K562 (cell line): ENCODE results near the gene SLC29A2. TPM values are rescaled to one million over a fixed set of nuclear protein-coding genes. Genes with fewer than 3 reads are reported as not detected.

Experiments
- CC2D1A ChIP-seq: fragments of 450-650 bp; IDR thresholded peaks from 2 replicates; pipeline ENCODE4 v1.6.1; 2017; ENCODE audit warnings: mild to moderate bottlenecking
- CCAR2 ChIP-seq: fragments of 200-400 bp; formaldehyde crosslinking; IDR thresholded peaks from 2 replicates; pipeline ENCODE4 v1.6.1; 2017; ENCODE audit warnings: mild to moderate bottlenecking, low read depth, low read length
- ESRRB ChIP-seq: fragments of 250-450 bp; sonication (Bioruptor Pico); IDR thresholded peaks from 2 replicates; pipeline ENCODE4 v1.5.0; 2020; ENCODE audit warnings: mild to moderate bottlenecking, moderate library complexity, borderline replicate concordance
- FOXP1 ChIP-seq: sonication (generic); formaldehyde crosslinking; IDR thresholded peaks from 2 replicates; pipeline ENCODE4 v1.8.0; 2022; ENCODE audit warnings: mild to moderate bottlenecking, missing genetic modification reagents
- ILF3 ChIP-seq: fragments of 450-650 bp; IDR thresholded peaks from 2 replicates; pipeline ENCODE4 v1.6.1; 2018; ENCODE audit warnings: antibody characterized with exemption, mild to moderate bottlenecking, moderate library complexity, borderline replicate concordance
- MTA3 ChIP-seq: fragments of 450-650 bp; formaldehyde crosslinking; IDR thresholded peaks from 2 replicates; pipeline ENCODE4 v1.6.1; 2017; ENCODE audit warnings: mild to moderate bottlenecking, borderline replicate concordance
- ZNF197 ChIP-seq: fragments of 200-800 bp; sonication (Bioruptor generic); IDR thresholded peaks from 2 replicates; pipeline ENCODE4 v1.6.1; 2016; ENCODE audit warnings: low read depth, missing genetic modification characterization, missing compliant biosample characterization
- ZNF239 ChIP-seq: fragments of 250-450 bp; sonication (Bioruptor Pico); IDR thresholded peaks from 2 replicates; pipeline ENCODE4 v1.4.0; 2020; ENCODE audit warnings: mild to moderate bottlenecking
- ZNF354B ChIP-seq: fragments of 250-450 bp; sonication (Bioruptor Pico); IDR thresholded peaks from 2 replicates; pipeline ENCODE4 v1.4.0; 2020
- ZNF668 ChIP-seq: fragments of 250-450 bp; sonication (Bioruptor Pico); IDR thresholded peaks from 2 replicates; pipeline ENCODE4 v1.8.0; 2022; ENCODE audit warnings: mild to moderate bottlenecking, inconsistent platforms
- polyA plus RNA-seq, 8 experiments: library from polyadenylated mRNA; depleted of rRNA in 4 of 8; stranded (reverse) in 5 of 8; unstranded in 3 of 8; fragments of >200 nt; fragmentation: Nextera tagmentation in 2 of 8; fragmentation: Illumina TruSeq in 1 of 8; extraction: Ambion mirVana in 2 of 8; extraction: Trizol in 1 of 8; gene quantifications; 2 replicates each; pipeline versions ENCODE4 v1.2.1 to v1.2.3, GENCODE V29; 2011 to 2014; ENCODE audit warnings: inconsistent platforms in 1 of 8, missing spikeins in 1 of 8
- total RNA-seq, 7 experiments: library from RNA; depleted of rRNA in 6 of 7; stranded (reverse); fragments of >200 nt in 6 of 7; fragmentation: Illumina TruSeq in 2 of 7; extraction: Trizol in 2 of 7; gene quantifications; 2 replicates each; pipeline versions ENCODE4 v1.2.1 to v1.2.3, GENCODE V29; 2011 to 2021; ENCODE audit warnings: low replicate concordance in 1 of 7
- TF ChIP-seq, protein P1 (sequence below), 2 experiments: fragments of 450-650 bp; IDR thresholded peaks; 2 replicates each; pipeline ENCODE4 v1.6.1; 2016; ENCODE audit warnings: mild to moderate bottlenecking in 2 of 2, borderline replicate concordance in 1 of 2, low read depth in 1 of 2, moderate library complexity in 1 of 2
- TF ChIP-seq, protein P2 (sequence below): sonication (generic); formaldehyde crosslinking; IDR thresholded peaks from 2 replicates; pipeline ENCODE4 v1.8.0; 2022; ENCODE audit warnings: mild to moderate bottlenecking, missing genetic modification reagents
- TF ChIP-seq, protein P3 (sequence below): IDR thresholded peaks from 2 replicates; pipeline ENCODE4 v1.6.1; 2014; ENCODE audit warnings: antibody characterized with exemption
- TF ChIP-seq, protein P4 (sequence below): fragments of 450-650 bp; IDR thresholded peaks from 2 replicates; pipeline ENCODE4 v1.6.1; 2017; ENCODE audit warnings: antibody characterized with exemption

The SLC29A2 gene
- total and polyA plus RNA-seq, 9 of the 15 experiments (the other 6 are each of a cell fraction or from before 2014, with no cell fraction given) = 2.4 to 48.6 (median 14.2) TPM

DNA sequence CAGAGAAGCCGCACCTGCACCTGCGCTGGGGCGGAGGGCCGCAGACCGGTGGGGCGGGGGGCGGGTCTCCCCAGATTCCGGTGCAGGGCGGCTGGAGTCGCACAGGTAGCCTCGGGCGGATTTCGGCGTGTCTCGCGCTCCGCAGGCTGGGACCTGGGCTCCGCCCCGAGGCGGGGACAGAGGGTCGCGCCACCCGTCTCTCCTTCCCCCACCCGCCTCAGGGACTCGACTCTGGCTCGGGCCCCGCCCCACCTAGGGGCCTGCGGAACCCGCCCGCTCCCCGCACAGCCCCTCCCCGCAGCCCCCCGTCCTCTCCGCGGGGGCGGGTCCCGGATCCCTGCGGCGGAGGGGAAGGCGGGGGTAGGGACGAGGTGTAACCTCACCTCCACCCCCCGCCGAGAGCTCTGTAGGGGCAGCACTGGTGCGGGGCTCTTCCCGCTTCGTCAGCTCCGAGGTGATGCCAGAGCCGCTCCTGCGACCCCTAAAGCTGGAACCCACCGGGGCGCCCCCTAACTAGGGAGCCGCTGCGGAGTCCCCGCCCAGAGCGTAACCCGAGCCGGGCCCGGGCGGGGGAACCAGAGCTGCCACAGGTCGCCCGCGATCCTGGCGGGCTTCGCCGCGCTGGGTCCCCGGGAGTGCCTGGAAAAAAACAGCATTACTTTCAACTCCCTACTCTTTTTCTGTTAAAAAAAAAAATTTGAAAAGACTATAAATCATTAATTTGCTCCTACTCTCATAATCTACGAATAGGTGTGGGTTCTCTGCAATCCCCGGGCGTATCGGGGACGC is at the start of gene SLC29A2 (continued):
- TF ChIP-seq, protein P1, sequence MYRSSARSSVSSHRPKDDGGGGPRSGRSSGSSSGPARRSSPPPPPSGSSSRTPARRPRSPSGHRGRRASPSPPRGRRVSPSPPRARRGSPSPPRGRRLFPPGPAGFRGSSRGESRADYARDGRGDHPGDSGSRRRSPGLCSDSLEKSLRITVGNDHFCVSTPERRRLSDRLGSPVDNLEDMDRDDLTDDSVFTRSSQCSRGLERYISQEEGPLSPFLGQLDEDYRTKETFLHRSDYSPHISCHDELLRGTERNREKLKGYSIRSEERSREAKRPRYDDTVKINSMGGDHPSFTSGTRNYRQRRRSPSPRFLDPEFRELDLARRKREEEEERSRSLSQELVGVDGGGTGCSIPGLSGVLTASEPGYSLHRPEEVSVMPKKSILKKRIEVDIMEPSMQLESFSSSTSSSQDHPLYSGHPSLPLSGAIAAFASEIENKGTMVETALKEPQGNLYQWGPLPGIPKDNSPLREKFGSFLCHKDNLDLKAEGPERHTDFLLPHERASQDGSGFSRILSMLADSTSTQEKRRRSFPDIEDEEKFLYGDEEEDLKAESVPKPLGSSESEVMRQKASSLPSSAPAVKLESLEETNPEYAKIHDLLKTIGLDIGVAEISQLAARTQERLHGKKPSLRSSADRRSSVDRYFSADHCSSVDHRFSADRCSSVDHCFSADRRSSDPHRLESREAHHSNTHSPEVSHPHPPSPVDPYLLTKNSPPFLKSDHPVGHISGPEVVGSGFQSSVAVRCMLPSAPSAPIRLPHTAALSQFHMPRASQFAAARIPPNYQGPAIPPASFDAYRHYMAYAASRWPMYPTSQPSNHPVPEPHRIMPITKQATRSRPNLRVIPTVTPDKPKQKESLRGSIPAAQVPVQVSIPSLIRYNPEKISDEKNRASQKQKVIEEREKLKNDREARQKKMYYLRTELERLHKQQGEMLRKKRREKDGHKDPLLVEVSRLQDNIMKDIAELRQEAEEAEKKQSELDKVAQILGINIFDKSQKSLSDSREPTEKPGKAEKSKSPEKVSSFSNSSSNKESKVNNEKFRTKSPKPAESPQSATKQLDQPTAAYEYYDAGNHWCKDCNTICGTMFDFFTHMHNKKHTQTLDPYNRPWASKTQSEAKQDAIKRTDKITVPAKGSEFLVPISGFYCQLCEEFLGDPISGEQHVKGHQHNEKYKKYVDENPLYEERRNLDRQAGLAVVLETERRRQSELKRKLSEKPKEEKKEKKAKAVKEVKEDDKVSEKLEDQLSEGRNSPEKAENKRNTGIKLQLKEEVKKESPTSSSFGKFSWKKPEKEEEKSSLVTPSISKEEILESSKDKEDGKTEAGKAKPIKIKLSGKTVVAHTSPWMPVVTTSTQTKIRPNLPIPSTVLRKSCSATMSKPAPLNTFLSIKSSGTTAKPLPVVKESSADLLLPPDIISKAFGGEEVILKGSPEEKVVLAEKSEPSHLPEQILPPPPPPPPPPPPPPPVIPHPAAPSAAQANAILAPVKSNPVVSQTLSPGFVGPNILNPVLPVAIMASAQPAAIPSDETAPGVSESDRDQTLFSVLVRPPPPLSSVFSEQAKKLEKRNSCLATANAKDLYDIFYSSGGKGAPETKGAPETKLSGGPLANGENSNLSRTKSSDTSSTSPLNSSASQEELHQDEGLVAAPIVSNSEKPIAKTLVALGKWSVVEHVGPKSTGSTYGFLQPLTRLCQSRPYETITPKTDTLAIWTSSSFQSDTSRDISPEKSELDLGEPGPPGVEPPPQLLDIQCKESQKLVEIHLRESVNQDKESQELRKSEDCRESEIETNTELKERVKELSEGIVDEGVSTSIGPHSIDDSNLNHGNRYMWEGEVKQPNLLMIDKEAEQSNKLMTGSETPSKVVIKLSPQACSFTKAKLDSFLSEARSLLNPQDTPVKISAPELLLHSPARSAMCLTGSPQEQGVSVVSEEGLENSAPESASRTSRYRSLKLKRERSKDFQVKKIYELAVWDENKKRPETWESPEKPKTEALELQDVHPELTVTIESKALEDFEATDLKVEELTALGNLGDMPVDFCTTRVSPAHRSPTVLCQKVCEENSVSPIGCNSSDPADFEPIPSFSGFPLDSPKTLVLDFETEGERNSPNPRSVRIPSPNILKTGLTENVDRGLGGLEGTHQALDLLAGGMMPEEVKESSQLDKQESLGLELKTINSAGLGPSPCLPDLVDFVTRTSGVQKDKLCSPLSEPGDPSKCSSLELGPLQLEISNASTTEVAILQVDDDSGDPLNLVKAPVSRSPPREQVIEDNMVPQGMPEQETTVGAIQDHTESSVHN (IDR thresholded peaks at IDR 0.05; ENCODE audit: borderline replicate concordance in 1 of 2, low read depth in 1 of 2) = no peak
- TF ChIP-seq, protein P2, sequence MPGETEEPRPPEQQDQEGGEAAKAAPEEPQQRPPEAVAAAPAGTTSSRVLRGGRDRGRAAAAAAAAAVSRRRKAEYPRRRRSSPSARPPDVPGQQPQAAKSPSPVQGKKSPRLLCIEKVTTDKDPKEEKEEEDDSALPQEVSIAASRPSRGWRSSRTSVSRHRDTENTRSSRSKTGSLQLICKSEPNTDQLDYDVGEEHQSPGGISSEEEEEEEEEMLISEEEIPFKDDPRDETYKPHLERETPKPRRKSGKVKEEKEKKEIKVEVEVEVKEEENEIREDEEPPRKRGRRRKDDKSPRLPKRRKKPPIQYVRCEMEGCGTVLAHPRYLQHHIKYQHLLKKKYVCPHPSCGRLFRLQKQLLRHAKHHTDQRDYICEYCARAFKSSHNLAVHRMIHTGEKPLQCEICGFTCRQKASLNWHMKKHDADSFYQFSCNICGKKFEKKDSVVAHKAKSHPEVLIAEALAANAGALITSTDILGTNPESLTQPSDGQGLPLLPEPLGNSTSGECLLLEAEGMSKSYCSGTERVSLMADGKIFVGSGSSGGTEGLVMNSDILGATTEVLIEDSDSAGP (CRISPR knock-in tag) = no peak
- no peak for TF ChIP-seq ZNF239
- no peak for TF ChIP-seq ZNF354B (CRISPR knock-in tag)
- no peak for TF ChIP-seq ESRRB (CRISPR knock-in tag)
- no peak for TF ChIP-seq ZNF668 (CRISPR knock-in tag)
- TF ChIP-seq CCAR2 = no peak
- no peak for TF ChIP-seq CC2D1A
- no peak for TF ChIP-seq ILF3
- TF ChIP-seq MTA3 = 0 out of 2 replicates have a peak, but pooled peaks have one; percentile 27
- no peak for TF ChIP-seq FOXP1
- TF ChIP-seq, protein P3, sequence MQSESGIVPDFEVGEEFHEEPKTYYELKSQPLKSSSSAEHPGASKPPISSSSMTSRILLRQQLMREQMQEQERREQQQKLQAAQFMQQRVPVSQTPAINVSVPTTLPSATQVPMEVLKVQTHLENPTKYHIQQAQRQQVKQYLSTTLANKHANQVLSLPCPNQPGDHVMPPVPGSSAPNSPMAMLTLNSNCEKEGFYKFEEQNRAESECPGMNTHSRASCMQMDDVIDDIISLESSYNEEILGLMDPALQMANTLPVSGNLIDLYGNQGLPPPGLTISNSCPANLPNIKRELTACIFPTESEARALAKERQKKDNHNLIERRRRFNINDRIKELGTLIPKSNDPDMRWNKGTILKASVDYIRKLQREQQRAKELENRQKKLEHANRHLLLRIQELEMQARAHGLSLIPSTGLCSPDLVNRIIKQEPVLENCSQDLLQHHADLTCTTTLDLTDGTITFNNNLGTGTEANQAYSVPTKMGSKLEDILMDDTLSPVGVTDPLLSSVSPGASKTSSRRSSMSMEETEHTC = no peak
- TF ChIP-seq, protein P4, sequence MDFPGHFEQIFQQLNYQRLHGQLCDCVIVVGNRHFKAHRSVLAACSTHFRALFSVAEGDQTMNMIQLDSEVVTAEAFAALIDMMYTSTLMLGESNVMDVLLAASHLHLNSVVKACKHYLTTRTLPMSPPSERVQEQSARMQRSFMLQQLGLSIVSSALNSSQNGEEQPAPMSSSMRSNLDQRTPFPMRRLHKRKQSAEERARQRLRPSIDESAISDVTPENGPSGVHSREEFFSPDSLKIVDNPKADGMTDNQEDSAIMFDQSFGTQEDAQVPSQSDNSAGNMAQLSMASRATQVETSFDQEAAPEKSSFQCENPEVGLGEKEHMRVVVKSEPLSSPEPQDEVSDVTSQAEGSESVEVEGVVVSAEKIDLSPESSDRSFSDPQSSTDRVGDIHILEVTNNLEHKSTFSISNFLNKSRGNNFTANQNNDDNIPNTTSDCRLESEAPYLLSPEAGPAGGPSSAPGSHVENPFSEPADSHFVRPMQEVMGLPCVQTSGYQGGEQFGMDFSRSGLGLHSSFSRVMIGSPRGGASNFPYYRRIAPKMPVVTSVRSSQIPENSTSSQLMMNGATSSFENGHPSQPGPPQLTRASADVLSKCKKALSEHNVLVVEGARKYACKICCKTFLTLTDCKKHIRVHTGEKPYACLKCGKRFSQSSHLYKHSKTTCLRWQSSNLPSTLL = no peak
- 0 out of 2 replicates have a peak, but pooled peaks have one; percentile 5 for TF ChIP-seq ZNF197
